HTERT RPE-1 (cell line): ENCODE data around the gene RPP25.
"Not testable (repeated sequence)": the region's sequence is repeated elsewhere in the genome, so short reads cannot be mapped to it uniquely, and the experiment has no call there.

Source experiments
- in situ Hi-C: fragments of 300-500 bp; cut with MboI; formaldehyde crosslinking; loops from 4 replicates; pipeline ENCODE4 v1.14.3; 2020; ENCODE audit warnings: low sequenced_read_pairs

The RPP25 gene

DNA sequence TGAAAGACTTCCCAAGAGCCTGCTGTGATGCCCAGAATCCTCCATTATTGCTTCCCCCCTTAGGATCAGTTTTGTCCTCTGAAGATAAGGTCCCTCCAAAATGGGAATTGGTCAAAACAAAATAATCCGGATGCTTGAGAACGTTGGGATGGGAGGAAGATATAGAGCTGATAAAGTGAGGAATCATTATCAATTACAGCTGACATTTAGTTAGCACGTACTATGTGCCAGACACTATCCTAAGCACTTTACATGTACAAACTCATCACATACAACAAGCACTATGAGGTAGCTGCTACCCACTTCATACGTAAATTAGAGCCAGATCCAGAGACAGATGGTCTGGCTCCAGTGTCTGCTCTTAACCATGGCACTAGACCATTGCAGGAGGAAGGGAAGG is 6.6 kb upstream of the RPP25 start:
- in situ Hi-C loops, result no loop called here

DNA sequence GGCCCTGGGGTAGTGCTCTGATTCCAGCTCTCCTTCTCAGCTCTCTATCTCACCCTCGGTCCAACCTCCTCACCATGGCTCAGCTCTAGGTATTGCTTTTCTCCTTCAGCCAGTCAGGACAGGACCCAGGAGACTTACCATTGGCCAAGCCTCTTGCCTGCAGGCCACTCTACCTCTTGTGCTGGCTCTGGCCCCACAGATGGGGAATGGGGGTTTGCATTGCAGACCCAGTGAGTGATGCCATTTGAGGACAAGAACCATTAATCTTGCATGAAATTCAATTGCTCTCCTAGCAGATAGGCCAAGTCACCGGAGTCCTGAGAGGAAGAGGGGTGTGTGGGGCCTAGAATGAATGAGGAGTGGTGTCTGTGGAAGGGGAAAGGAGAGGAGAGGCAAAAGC is 6.1 kb upstream of the RPP25 start:
- in situ Hi-C loops, result no loop called here

DNA sequence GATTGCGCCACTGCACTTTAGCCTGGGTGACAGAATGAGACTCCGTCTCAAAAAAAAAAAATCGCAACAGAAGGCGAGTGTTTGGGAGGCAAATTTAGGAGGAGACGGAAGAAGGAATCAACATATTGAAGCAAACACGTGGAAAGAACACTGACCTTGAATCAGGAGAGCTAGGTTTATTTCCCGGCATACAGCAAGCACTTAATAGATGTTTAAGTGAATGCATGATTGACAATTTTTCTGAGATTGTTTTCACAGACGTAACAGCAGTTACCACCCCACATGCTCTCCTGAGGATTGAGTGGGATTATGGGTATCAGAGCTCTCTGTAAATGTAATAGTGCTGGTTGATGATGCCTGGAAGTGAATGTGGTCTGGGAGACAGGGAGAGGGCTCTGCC is 5.6 kb upstream of the RPP25 start:
- in situ Hi-C loops, result no loop called here

DNA sequence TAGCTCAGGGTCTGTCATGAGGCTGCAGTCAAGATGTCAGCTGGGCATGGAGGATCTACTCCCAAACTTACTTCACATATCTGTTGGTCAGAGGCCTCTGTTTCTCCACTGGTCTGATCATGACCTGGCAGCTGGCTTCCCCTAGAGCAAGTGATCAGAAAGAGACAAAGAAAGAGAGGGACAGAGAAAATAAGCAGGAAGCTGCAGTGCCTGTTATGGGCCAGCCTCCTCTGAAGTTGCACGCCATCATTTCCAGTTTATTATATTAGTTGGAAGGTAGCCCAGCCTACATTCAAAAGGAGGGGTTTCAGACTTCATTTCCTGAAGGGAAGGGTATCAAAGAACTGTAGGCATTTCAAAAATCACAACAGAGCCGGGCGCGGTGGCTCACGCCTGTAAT is 5.0 kb upstream of the RPP25 start:
- in situ Hi-C loops, result no loop called here

DNA sequence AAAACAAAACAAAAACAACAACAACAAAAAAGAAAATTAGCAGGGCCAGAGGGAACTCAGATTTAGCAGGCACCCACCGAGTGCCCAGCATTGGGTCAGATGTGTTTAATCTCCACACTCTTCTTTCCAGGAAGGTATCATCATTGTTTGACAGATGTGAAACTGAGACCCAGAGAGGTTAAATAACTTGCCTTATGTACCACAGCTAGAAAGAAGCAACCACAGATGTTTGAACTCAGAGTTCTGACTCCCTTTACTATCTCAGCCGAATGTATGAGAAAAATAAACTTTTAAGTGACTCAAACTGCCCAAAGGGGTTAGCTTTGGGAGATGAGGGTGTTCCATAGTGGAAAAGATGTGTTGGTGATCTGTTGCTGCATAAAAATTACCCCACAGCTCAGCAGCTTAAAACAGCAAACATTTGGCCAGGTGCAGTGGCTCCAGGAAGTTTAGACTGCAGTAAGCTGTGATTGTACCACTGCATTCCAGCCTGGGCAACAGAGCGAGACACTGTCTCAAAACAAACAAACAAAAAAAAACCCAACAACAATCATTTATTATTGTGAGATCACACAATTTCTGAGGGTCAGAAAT is 4.5 kb upstream of the RPP25 start:
- in situ Hi-C loops, result no loop called here

DNA sequence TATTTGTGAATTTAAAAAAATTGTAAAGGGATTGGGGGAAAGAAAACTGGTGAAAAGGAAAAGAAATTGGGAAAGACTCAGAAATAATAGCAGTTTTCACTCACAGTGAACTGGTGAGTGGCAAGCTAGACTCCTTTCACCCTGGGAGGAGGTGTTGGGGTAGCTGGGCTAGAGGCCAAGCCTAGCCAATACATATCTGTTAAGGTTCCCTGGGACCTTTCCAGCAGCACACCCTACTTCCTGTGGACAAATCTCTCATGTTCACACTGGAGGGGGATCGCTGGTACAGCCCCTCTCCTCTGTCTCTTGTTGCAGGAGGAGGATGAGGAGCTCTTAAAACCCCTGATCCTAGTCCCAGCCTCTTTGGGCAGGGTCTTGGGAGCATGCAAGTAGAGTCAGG is 3.7 kb upstream of the RPP25 start:
- in situ Hi-C loops, result no loop called here

DNA sequence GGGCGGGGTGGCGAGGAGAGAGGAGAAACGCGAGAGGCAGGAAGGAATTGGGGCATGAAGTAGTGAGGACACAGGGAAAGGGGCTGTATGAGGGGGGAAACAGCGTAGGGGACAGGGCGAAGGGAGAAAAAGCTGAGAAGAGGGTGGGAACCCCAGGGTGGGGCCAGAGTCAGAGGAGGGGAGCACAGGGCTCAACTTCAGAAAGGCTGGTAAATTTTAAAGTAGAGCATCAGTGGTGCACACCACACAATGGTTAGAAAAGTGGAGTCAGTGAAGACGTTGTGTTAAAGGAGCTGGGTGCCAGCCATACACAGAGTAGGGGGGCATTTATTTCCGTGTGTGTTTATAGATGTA is 3.0 kb upstream of the RPP25 start:
- in situ Hi-C loops, result no loop called here

DNA sequence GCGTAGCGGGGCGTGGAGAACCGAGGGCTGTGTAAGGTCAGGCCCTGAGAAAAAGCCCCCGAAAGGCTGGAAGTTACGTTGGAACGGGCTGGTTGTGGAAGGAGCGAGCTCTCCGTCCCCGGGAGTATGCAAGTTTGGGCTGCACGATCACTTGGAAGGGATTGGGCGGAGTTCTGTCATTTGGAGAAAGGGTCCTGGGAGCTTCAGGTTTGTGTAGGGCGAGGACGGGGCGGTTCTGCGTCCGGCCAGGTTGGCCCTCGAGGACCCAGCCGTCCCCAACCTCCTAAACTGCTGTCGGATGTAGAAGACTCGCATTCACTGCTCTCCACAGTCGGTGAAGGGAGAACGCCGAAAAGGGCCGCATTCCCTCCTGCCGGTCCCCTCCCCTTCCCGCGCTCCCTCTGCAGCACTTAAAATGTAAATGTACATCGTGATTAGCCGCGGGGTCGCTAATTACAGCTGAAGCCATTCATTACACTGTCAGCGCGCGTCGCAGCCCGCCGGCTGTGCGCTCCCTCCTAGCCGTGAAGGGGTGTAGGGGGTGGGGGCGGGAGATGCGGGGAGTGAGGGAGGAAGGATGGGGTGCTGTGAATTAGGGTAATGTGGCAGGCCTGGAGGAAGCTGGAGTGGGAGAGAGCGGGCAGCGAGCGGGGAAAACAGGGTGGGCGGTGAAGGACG is 2.5 kb upstream of the RPP25 start:
- in situ Hi-C loops, result no loop called here

DNA sequence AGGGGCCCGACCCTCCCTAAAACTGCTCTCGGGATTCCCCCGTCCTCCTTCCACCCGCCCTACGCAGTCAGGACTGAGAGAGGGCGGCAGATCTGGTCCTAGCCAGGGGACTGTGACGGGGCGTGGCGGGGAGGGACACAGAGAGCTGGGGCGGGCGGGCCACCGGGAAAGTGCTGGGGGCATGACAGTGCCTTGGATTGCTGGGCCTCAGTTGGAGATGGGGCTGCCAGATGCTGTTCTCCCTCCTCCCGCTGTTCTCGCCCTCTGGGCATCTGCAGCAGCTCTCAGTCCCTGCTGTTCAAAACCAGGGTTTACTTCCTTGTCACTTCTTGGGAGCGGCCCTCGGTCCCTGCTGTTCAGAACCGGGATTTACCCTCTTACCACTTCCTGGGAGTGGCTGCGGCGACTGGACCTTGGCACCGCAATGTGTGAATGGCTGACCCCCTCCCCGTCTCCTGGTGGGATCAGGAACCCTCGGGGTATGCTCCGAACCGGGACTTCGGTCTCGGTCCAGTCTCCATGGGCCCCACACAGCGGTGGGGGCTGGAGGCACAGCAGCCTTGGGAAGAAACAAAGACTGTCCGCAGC is 1.8 kb upstream of the RPP25 start:
- in situ Hi-C loops, result no loop called here

DNA sequence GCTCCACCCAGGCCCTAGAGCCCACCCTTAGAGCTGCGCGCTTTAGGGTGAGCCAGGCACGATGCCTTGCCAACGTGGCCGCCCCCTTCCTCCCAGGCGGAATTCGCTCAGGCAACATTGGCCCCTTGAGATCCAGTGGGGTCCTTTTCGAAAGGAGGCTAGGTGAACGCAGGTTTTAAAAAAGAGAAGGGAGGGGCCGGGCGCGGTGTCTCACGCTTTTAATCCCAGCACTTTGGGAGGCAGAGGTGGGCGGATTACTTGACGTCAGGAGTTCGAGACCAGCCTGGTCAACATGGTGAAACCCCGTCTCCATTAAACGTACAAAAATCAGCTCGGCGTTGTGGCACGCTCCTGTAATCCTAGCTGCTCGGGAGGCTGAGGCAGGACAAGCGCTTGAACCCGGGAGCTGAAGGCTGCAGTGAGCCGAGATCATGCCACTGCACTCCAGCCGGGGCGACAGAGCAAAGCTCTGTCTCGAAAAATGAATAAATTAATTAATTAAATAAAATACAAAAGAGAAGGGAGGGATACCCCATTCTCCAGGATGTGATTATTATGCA is 984 bp upstream of the RPP25 start:
- in situ Hi-C loops, result no loop called here

DNA sequence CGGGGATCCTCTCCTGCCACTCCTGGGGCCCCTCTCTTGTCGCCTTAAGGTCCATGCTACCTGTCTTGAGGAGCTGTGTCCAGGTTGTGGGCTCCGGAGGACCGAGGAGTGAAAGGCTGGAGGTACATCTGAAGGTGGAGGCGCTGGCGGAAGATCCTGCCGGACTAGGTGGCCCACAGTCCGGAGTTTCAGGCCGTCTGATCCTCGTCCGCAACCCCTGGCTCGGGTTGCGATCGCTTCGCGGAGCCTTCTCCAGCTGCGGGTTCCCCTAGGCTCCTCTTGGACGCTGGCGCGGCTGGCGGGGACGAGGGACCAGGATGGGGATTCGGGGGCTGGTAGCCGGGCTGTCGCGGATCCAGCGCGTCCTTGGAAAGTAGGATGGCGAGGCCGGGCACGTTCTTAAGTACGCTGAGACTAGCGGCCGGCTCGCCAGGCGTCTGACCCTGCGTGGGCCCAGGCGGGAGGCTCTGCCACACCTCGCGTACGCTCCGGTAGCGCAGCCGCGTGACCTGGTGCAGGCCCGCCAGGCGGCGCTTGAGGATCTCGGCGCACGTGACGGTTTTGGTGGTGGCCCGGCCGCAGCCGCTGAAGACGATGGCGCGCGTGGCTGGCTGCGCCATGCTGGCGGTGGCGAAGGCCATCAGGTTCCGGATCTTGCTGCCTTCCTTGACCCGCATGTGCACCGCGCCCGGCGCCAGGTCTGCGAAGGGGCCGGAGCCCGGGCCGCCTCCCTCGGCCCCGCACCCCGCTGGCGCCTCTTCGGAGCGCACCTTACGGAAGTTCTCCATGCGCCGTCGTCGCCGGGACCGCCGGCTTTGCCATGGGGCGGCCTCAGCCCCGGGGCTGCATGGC is 550 bp downstream of the RPP25 start:
- in situ Hi-C loops, result no loop called here

DNA sequence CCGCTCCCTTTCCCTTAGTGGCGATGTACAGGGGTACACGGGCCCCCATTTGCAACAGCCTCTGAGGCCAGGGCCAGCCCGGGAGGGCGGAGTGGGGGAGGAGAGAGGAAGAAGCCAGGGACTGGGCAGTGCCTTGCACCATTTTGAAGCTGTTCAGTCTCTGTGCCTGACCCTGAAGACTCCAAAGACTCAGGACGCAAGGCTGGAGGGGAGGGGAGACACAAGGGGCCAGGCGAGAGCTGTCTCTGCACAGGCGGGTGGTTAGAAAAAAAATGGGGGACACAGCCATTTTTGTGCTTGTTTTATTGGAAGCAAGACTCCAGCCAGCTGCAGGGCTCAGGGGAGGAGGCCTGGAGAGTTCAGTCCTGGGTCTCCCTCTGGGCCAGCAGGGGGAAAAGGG is 1.6 kb downstream of the RPP25 start:
- in situ Hi-C loops, result no loop called here

DNA sequence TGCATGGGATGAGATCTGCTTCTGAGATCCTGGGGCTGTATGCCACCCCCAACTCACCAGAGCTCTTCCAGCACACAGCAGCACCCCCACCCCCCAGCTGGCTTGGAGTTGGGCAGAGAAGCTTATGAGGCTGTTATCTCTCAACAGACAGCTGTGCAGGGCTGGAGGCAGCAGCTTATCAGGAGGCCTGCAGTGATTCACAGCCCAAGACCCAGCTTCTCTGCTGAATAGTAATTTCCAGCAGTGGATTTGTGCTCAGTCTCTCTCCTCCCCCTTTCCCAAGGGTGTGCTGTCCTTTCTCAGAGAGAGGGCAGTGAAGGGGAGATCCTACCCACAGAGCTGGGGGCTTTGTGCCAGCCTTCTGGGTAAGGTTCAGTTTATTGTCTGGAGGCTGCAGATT is 2.1 kb downstream of the RPP25 start:
- in situ Hi-C loops, result no loop called here

DNA sequence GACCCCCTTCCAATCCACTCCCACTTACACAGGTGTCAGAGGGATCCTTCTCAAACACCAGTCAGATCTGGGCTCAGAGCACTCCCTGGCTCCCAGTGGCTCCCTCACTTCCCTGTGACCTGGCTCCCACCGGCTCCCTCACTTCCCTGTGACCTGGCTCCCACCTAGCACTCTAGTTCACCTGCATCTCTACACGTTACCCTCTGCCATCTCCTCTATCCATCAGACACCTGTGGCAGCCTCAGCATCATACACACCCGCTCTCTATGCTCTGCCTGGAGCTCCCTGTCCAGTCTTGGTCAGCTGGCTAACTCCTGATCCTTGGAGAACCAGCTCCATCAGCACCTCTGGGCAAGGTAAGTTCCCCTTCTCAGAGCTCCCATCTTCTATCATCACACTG is 5.6 kb downstream of the RPP25 start:
- in situ Hi-C loops, result no loop called here

DNA sequence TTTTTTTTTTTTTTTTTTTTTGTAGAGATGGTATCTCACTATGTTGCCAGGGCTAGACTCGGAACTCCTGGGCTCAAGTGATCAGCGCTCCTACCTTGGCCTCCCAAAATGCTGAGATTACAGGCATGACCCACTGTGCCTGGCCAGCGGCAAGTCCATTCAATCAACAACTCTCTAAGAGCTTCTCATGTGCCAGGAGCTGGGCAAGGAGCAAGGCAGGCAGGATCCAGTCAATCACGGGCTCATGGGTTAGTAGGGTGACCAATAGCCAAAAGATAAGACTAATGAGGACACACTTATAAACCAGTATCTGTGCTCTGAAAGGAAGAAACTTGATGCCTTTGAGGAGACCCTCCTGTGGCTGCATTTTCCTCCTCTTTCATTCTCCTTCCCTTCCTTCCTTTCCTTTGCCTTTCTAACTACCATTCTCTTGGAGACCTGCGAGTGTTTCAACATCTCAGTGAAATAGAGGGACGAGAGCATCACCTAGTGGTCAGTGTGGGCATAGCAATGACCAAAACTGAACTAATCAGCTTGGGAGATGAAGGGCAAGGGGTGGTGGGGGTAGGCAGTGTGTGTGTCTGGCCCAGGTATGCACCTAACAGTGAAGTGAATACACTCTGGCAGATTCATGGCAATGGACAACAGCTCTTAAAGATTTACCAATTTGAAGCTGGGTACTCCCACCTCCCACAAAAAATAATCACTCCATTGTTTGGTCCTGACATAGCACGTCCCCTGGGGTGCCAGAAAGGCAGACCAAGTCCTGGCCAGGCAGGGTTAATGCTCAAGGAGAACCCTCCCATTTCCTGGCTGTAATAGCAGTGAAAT is 6.3 kb downstream of the RPP25 start:
- in situ Hi-C loops, result no loop called here

DNA sequence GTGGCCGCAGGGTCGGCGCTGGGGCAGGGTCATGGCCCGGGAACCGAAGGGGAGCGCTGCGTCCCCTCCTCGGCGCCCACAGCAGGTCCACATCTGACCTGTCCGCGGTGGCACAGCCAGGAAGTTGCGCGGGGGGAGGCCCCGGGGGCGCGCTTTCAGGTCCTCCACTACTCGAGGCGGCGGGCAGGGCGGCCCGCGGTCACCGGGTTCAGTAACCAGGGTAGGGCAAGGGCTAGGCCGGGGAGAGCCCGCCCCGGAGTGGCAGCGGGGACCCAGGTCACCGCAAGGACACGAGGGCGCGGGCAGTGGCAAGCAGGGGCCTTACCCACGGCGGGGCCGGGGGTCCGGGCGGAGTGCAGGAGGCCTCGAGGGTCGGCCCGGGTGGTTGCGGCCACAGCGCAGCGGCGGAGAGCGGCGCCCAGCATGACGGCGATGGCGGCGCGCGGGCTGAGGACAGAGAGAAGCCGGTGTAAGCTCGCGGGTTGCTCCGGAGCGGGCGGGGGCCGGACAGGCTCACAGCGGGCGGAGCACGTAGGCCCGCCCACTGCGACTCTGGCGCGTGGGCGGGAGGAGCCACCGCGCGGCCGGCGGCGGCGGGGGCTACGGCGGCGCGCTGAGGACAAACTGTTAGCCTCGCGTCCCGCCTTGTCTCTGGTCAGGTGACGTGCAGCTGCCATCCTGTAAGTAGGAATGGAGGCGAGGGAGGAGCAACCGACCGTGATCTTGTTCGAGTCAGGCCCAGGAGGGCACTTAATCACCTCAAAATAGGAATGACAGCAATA is 18.8 kb downstream of the RPP25 start, which contains the start of gene COX5A:
Gene COX5A (minus strand): TSS at position 484 of the 782 bp plus-strand sequence. CDS start 59 bp downstream, at position 425.
- in situ Hi-C loops, result no loop called here

DNA sequence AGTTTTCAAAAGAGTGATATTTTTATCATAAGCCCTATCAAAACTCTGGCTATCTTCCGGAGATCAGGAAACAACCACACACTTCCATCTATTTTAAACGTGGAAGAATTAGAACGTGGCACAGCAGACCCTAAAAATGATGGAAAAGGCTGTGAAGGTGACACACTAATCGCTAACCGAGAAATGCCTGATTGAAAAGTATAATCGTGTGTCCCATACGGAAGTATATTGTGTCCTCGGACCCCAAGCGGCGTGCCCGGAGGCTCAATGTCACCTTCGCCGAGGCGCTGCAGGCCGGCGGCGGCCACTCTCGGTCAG is 19.3 kb downstream of the RPP25 start:
- in situ Hi-C loops, result no loop called here

DNA sequence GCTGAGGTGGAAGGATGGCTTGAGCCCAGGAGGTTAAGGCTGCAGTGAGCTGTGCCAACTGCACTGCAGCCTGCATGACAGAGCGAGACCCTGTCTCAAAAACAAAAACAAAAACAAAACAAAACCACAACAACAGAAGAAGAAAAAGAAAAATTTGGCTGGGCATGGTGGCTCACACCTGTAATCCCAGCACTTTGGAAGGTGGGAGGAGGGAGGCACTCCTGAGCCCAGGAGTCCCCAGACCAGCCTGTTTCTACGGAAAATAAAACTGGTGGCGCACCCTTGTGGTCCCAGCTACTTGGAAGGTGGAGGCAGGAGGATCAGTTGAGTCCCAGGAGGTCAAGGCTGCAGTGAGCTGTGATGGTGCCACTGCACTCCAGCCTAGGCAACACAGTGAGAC is 21.4 kb downstream of the RPP25 start:
- in situ Hi-C loops, result not testable (repeated sequence)

DNA sequence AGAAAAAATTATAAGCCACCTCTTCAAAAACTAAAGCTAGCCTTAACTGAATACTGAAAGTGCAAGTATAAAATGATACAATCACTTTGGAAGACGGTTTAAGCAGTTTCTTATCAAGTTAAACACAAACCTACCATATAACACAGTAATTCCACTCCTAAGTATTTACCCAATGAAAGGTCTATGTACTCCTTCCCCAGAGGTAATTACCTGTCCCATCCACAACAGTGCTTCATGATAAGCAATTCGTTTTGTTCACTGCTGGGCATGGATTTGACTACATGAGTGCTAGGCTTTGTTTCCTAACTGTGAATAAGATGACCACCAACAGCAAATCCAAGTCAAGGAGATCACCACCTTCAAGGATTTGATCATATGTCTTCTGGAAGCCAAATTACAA is 23.0 kb downstream of the RPP25 start:
- in situ Hi-C loops, result no loop called here

DNA sequence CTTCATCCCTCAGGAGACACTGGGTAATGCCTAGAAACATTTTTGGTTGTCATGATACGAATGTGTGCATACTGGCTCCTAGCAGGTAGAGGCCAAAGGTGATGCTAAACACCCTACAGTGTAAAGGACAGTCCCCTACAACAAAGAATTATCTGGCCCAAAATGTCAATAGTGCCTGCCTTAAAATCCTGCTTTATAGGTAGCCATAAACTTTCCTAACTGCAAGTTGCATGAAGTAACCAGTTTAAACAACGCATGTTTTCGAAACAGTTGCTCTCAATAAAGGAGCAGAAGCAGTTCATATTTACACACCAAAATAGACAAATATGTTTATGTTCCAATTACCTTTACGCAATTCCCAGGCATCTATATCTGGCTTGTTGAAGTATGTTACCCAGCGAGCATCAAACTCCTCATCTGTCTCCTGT is 27.8 kb downstream of the RPP25 start:
- in situ Hi-C loops, result no loop called here
